ENCODE data around the gene EPC1. TPM values are rescaled to one million over a fixed set of nuclear protein-coding genes. Genes with fewer than 3 reads are reported as not detected.

The EPC1 gene
- polyA plus RNA-seq, 2 of the 4 experiments (the other 2 are of a cell fraction) = 14.7 to 47.2 TPM

DNA sequence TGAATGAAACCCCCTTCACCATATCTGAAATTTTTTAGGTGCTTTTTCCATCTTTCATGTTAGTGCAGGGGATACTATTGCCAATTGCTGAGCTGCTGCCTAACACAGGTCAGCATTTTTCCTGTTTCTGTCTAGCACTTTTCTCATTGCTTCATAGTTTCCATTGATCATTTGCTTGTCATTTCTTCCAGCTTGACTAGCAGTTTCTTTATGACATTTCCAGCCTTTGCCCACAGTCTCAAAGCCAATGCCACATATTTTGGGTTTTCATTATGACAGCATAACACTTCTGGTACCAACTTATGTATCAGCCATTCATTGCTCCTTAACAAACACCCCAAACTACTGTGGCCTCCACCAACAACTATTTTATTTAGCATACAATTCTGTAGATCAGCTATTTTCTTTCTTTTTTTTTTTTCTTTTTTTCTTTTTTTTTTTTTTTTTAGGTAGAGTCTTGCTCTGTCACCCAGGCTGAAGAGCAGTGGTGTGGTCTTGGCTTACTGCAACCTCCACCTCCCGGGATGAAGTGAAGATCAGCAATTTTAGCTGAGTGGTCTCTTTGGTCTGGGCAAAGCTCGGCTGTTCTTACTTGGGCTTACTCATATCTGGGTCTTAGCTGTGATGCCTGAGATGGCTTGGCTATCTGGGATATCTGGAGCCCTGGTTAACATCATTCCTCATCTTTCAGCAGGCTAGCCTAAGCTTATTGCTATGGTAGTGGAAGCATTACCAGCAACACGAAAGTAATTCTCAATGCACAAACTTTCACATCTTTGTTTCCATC lies 102.3 kb downstream of the EPC1 start:
- ChIA-PET POLR2A (interaction anchor here (0.6 kb wide), 1 partner anchor 1062 kb away, joined by 3 read pairs; no protein-coding TSS in a partner anchor), CTCF (interaction anchor here (0.8 to 2.3 kb wide), 6 partner anchors 11 to 34 kb away, joined by 3 to 15 read pairs (median 5); no protein-coding TSS in a partner anchor)
- Histone ChIP-seq H3K27ac (no peak overlapping the region), H3K4me2 (no peak overlapping the region), H3K9me3 (no peaks in the 10 kb centered on the region), H3K4me1 (no peaks in the 10 kb centered on the region), H3K4me3 (no peak overlapping the region)
- 84% methylated on average over 3 of the region's 3 CpGs for WGBS (ENCODE audit: missing lambda C conversion rate)
- TF ChIP-seq, protein P1, sequence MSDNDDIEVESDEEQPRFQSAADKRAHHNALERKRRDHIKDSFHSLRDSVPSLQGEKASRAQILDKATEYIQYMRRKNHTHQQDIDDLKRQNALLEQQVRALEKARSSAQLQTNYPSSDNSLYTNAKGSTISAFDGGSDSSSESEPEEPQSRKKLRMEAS (IDR thresholded peaks at IDR 0.05) = no peak
- TF ChIP-seq KDM1A (IDR thresholded peaks at IDR 0.05; ENCODE audit: low read depth) = no peak
- no peak for TF ChIP-seq EHMT2 (IDR thresholded peaks at IDR 0.05; ENCODE audit: low read depth)
- no peak for TF ChIP-seq ZC3H11A (IDR thresholded peaks at IDR 0.05)
- DNase-seq (ENCODE audit: low read depth in 1 of 2, low spot score in 1 of 2) (no peak), FAIRE-seq (no peak), ATAC-seq (no peak)

DNA sequence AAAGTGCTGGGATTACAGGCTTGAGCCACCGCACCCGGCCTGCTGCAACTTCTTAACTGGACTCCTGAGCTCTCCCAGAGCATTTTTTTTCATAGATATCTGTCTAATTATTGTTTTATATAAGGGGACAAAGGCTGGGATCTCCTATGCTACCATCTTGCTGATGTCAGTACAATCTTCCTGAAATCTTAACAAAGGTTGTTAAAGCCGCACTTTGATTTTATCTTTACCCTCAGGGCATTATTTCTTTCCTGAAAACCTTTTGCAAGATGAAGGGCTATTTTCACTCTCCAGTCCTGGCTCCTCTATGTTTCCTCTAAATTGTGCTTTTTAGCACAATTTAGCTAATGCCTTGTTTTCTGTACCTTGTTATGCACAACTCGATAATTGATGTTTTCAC lies 102.9 kb downstream of the EPC1 start:
- H3K4me2 ChIP-seq = no peak overlapping the region
- no peak for ATAC-seq
- TF ChIP-seq FOXS1 (CRISPR knock-in tag; IDR thresholded peaks at IDR 0.05) = no peak
- no peak for TF ChIP-seq HOXA7 (CRISPR knock-in tag; IDR thresholded peaks at IDR 0.05)
- TF ChIP-seq, protein P2, sequence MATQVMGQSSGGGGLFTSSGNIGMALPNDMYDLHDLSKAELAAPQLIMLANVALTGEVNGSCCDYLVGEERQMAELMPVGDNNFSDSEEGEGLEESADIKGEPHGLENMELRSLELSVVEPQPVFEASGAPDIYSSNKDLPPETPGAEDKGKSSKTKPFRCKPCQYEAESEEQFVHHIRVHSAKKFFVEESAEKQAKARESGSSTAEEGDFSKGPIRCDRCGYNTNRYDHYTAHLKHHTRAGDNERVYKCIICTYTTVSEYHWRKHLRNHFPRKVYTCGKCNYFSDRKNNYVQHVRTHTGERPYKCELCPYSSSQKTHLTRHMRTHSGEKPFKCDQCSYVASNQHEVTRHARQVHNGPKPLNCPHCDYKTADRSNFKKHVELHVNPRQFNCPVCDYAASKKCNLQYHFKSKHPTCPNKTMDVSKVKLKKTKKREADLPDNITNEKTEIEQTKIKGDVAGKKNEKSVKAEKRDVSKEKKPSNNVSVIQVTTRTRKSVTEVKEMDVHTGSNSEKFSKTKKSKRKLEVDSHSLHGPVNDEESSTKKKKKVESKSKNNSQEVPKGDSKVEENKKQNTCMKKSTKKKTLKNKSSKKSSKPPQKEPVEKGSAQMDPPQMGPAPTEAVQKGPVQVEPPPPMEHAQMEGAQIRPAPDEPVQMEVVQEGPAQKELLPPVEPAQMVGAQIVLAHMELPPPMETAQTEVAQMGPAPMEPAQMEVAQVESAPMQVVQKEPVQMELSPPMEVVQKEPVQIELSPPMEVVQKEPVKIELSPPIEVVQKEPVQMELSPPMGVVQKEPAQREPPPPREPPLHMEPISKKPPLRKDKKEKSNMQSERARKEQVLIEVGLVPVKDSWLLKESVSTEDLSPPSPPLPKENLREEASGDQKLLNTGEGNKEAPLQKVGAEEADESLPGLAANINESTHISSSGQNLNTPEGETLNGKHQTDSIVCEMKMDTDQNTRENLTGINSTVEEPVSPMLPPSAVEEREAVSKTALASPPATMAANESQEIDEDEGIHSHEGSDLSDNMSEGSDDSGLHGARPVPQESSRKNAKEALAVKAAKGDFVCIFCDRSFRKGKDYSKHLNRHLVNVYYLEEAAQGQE (IDR thresholded peaks at IDR 0.05) = no peak
- TF ChIP-seq SREBF2 (IDR thresholded peaks at IDR 0.05) = no peak
- no peak for TF ChIP-seq KDM1A (IDR thresholded peaks at IDR 0.05; ENCODE audit: low read depth)
- no peak for TF ChIP-seq TFCP2L1 (CRISPR knock-in tag; IDR thresholded peaks at IDR 0.05)
- no peak for TF ChIP-seq FOSL2 (IDR thresholded peaks at IDR 0.05)
- TF ChIP-seq FOSL2 (CRISPR knock-in tag; IDR thresholded peaks at IDR 0.05) = no peak
- no peak for TF ChIP-seq EP300 (IDR thresholded peaks at IDR 0.05)
- TF ChIP-seq, protein P3, sequence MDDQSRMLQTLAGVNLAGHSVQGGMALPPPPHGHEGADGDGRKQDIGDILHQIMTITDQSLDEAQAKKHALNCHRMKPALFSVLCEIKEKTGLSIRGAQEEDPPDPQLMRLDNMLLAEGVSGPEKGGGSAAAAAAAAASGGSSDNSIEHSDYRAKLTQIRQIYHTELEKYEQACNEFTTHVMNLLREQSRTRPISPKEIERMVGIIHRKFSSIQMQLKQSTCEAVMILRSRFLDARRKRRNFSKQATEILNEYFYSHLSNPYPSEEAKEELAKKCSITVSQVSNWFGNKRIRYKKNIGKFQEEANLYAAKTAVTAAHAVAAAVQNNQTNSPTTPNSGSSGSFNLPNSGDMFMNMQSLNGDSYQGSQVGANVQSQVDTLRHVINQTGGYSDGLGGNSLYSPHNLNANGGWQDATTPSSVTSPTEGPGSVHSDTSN (IDR thresholded peaks at IDR 0.05) = no peak
- TF ChIP-seq KDM5A (IDR thresholded peaks at IDR 0.05) = no peak
- TF ChIP-seq POLR2AphosphoS2 (conservative IDR thresholded peaks at IDR 0.05; ENCODE audit: low read length) = no peak
- TF ChIP-seq RNF2 (IDR thresholded peaks at IDR 0.05; ENCODE audit: borderline replicate concordance, low read depth) = no peak
- no peak for TF ChIP-seq MYC (IDR thresholded peaks at IDR 0.05; ENCODE audit: borderline replicate concordance, low read length)
- no peak for TF ChIP-seq ZNF302 (CRISPR knock-in tag; IDR thresholded peaks at IDR 0.05)
- TF ChIP-seq ESRRA (IDR thresholded peaks at IDR 0.05; ENCODE audit: borderline replicate concordance, low read length) = no peak
- no peak for TF ChIP-seq BHLHE40 (IDR thresholded peaks at IDR 0.05; ENCODE audit: low read depth, low read length)
- TF ChIP-seq EHMT2 (IDR thresholded peaks at IDR 0.05; ENCODE audit: low read depth) = no peak
- no peak for TF ChIP-seq PHF8 (IDR thresholded peaks at IDR 0.05; ENCODE audit: borderline replicate concordance, low read depth)
- TF ChIP-seq HEYL (CRISPR knock-in tag; IDR thresholded peaks at IDR 0.05) = no peak
- no peak for TF ChIP-seq JUN (IDR thresholded peaks at IDR 0.05)
- POLR2A ChIA-PET = interaction anchor here (0.6 kb wide), 1 partner anchor 1063 kb away, joined by 3 read pairs; no protein-coding TSS in a partner anchor
- no peaks in the 10 kb centered on the region for H3K9me3 ChIP-seq
- WGBS (ENCODE audit: missing lambda C conversion rate) = 88% methylated on average over 4 of the region's 4 CpGs
- DNase-seq (ENCODE audit: low read depth in 1 of 2, low spot score in 1 of 2) = no peak
- FAIRE-seq = no peak
- H3K27ac ChIP-seq = no peak overlapping the region
- no peaks in the 10 kb centered on the region for H3K4me1 ChIP-seq
- no peak overlapping the region for H3K4me3 ChIP-seq
- CTCF ChIA-PET = interaction anchor here (0.8 to 3.2 kb wide), 5 partner anchors 9 to 34 kb away, joined by 3 to 15 read pairs (median 8); no protein-coding TSS in a partner anchor

All from A549 (cell line).